Naive B cell (primary cell): Measurements from ENCODE around the gene IMMT. TPM values are rescaled to one million over a fixed set of nuclear protein-coding genes. Genes with fewer than 3 reads are reported as not detected.

ENCODE experiments used
- ATAC-seq, 2 donors: fragments of 150-1000 bp; cut with Tn5 transposase; 2 replicates each; pipeline ENCODE4 v1.10.0; 2021; ENCODE audit warnings: low read depth in 2 of 2, mild to moderate bottlenecking in 2 of 2, moderate library complexity in 2 of 2
- DNase-seq: peaks from one replicate; pipeline ENCODE4 v3.0.0; 2022
- H3K27ac Mint-ChIP-seq, 6 donors: one replicate each; pipeline ENCODE4 v1.8.0; 2020 to 2022; ENCODE audit warnings: mild to moderate bottlenecking in 6 of 6, mixed read lengths in 6 of 6, moderate library complexity in 5 of 6, inconsistent platforms in 2 of 6
- H3K27me3 Mint-ChIP-seq, 3 donors: one replicate each; pipeline ENCODE4 v1.8.0; 2021 to 2022; ENCODE audit warnings: mixed read lengths in 3 of 3, mild to moderate bottlenecking in 1 of 3
- H3K36me3 Mint-ChIP-seq, 2 donors: one replicate each; pipeline ENCODE4 v1.8.0; 2020 to 2022; ENCODE audit warnings: mixed read lengths in 2 of 2, inconsistent platforms in 1 of 2, mild to moderate bottlenecking in 1 of 2
- H3K4me1 Mint-ChIP-seq, 3 donors: one replicate each; pipeline ENCODE4 v1.8.0; 2020 to 2022; ENCODE audit warnings: mixed read lengths in 3 of 3, inconsistent platforms in 1 of 3, mild to moderate bottlenecking in 1 of 3, moderate library complexity in 1 of 3
- H3K4me3 Mint-ChIP-seq, 8 donors: one replicate each; pipeline ENCODE4 v1.8.0; 2020 to 2022; ENCODE audit warnings: mild to moderate bottlenecking in 8 of 8, mixed read lengths in 8 of 8, moderate library complexity in 8 of 8, inconsistent platforms in 2 of 8
- H3K9me3 Mint-ChIP-seq, 7 donors: one replicate each; pipeline ENCODE4 v1.8.0; 2020 to 2022; ENCODE audit warnings: mixed read lengths in 7 of 7, mild to moderate bottlenecking in 5 of 7, inconsistent platforms in 2 of 7, moderate library complexity in 1 of 7
- polyA plus RNA-seq, 6 donors: library from polyadenylated mRNA; unstranded; fragments of 300-500 nt; fragmentation: Illumina TruSeq; gene quantifications; one replicate each; pipeline ENCODE4 v1.2.3, GENCODE V29; 2021; ENCODE audit warnings: low read depth in 6 of 6

The IMMT gene
- polyA plus RNA-seq, 6 donors from 2014 or later, result 30.3 to 53.9 (median 39.9) TPM

GRCh38 chr2:86142436-86143257, 52.6 kb downstream of the IMMT start:
- Mint-ChIP-seq H3K4me1 (no peaks in the 10 kb centered on the region), H3K36me3 (peaks cover 8 to 34% of the 10 kb centered on the region in 2 donors), H3K27ac (peak overlapping the region in 2 of 6 donors; percentile 30 to 32), H3K9me3 (no peaks in the 10 kb centered on the region), H3K4me3 (no peak overlapping the region), H3K27me3 (no peaks in the 10 kb centered on the region)
- no peak for DNase-seq
- no peak for ATAC-seq

- H3K36me3 Mint-ChIP-seq, result peaks cover 21 to 41% of the 10 kb centered on the region in 2 donors
- no peaks in the 10 kb centered on the region for H3K4me1 Mint-ChIP-seq
- H3K27me3 Mint-ChIP-seq, result no peaks in the 10 kb centered on the region
- H3K9me3 Mint-ChIP-seq, result no peaks in the 10 kb centered on the region
- no peak overlapping the region for H3K4me3 Mint-ChIP-seq
- no peak for DNase-seq
- H3K27ac Mint-ChIP-seq, result peak overlapping the region in 1 of 6 donors; percentile 69
- no peak for ATAC-seq
Measured at GRCh38 chr2:86140969-86141392, 54.3 kb downstream of the IMMT start.

GRCh38 chr2:86139981-86140380, 55.3 kb downstream of the IMMT start:
- no peaks in the 10 kb centered on the region for H3K4me1 Mint-ChIP-seq

GRCh38 chr2:86138736-86139625, 56.3 kb downstream of the IMMT start:
- peak overlapping the region in 1 of 8 donors; percentile 20 for H3K4me3 Mint-ChIP-seq
- ATAC-seq (no peak), DNase-seq (no peak)
- peaks cover 31 to 36% of the 10 kb centered on the region in 2 donors for H3K36me3 Mint-ChIP-seq
- peak overlapping the region in 4 of 6 donors; percentile 9 to 74 (median 30) for H3K27ac Mint-ChIP-seq
- no peaks in the 10 kb centered on the region for H3K27me3 Mint-ChIP-seq
- no peaks in the 10 kb centered on the region for H3K4me1 Mint-ChIP-seq
- no peaks in the 10 kb centered on the region for H3K9me3 Mint-ChIP-seq

More at GRCh38 chr2:86139981-86140380, 55.3 kb downstream of the IMMT start:
- H3K36me3 Mint-ChIP-seq, result peaks cover 31 to 41% of the 10 kb centered on the region in 2 donors
- H3K27me3 Mint-ChIP-seq, result no peaks in the 10 kb centered on the region
- H3K9me3 Mint-ChIP-seq, result no peaks in the 10 kb centered on the region
- H3K4me3 Mint-ChIP-seq, result no peak overlapping the region
- DNase-seq, result no peak
- no peak overlapping the region for H3K27ac Mint-ChIP-seq
- ATAC-seq, result no peak

GRCh38 chr2:86136141-86136540, 59.1 kb downstream of the IMMT start:
- Mint-ChIP-seq H3K27ac (peak overlapping the region in 2 of 6 donors; percentile 24 to 39), H3K9me3 (no peaks in the 10 kb centered on the region), H3K36me3 (peaks cover 31 to 57% of the 10 kb centered on the region in 2 donors), H3K4me1 (no peaks in the 10 kb centered on the region), H3K4me3 (no peak overlapping the region), H3K27me3 (no peaks in the 10 kb centered on the region)
- DNase-seq, result no peak
- ATAC-seq, result no peak

- ATAC-seq, result no peak
- Mint-ChIP-seq H3K27me3 (no peaks in the 10 kb centered on the region), H3K27ac (peak overlapping the region in 2 of 6 donors; percentile 11 to 39), H3K9me3 (no peaks in the 10 kb centered on the region), H3K4me3 (no peak overlapping the region), H3K4me1 (no peaks in the 10 kb centered on the region), H3K36me3 (peaks cover 31 to 57% of the 10 kb centered on the region in 2 donors)
- no peak for DNase-seq
Measured at GRCh38 chr2:86135653-86136052, 59.6 kb downstream of the IMMT start.

- no peak for DNase-seq
- peaks cover 0 to 3% (median 0%) of the 10 kb centered on the region in 3 donors for H3K4me1 Mint-ChIP-seq
Measured at GRCh38 chr2:86134709-86135108, 60.6 kb downstream of the IMMT start.

GRCh38 chr2:86124683-86125082, 70.6 kb downstream of the IMMT start:
- Mint-ChIP-seq H3K4me3 (no peak overlapping the region), H3K27me3 (no peaks in the 10 kb centered on the region), H3K4me1 (peaks cover 0 to 6% (median 5%) of the 10 kb centered on the region in 3 donors), H3K27ac (no peak overlapping the region), H3K36me3 (peaks cover 7 to 29% of the 10 kb centered on the region in 2 donors), H3K9me3 (no peaks in the 10 kb centered on the region)
- DNase-seq, result no peak
- ATAC-seq, result no peak

More at GRCh38 chr2:86134709-86135108, 60.6 kb downstream of the IMMT start:
- no peaks in the 10 kb centered on the region for H3K27me3 Mint-ChIP-seq
- ATAC-seq, result no peak
- no peaks in the 10 kb centered on the region for H3K9me3 Mint-ChIP-seq
- H3K4me3 Mint-ChIP-seq, result no peak overlapping the region
- H3K27ac Mint-ChIP-seq, result peak overlapping the region in 1 of 6 donors; percentile 11
- H3K36me3 Mint-ChIP-seq, result peaks cover 31 to 57% of the 10 kb centered on the region in 2 donors

- H3K36me3 Mint-ChIP-seq, result peaks cover 7 to 34% of the 10 kb centered on the region in 2 donors
- no peak overlapping the region for H3K4me3 Mint-ChIP-seq
Measured at GRCh38 chr2:86123328-86123925, 71.8 kb downstream of the IMMT start.

GRCh38 chr2:86118130-86118529, 77.1 kb downstream of the IMMT start:
- Mint-ChIP-seq H3K4me3 (no peak overlapping the region), H3K9me3 (no peaks in the 10 kb centered on the region), H3K36me3 (peaks cover under 1 to 28% of the 10 kb centered on the region in 2 donors), H3K4me1 (no peaks in the 10 kb centered on the region), H3K27ac (no peak overlapping the region), H3K27me3 (no peaks in the 10 kb centered on the region)
- DNase-seq, result no peak
- no peak for ATAC-seq

More at GRCh38 chr2:86123328-86123925, 71.8 kb downstream of the IMMT start:
- ATAC-seq, result no peak
- Mint-ChIP-seq H3K4me1 (no peaks in the 10 kb centered on the region), H3K27ac (no peak overlapping the region), H3K27me3 (no peaks in the 10 kb centered on the region), H3K9me3 (no peaks in the 10 kb centered on the region)
- DNase-seq, result no peak

- DNase-seq (no peak), ATAC-seq (no peak)
- peaks cover 50 to 63% (median 56%) of the 10 kb centered on the region in 3 donors for H3K4me1 Mint-ChIP-seq
- H3K4me3 Mint-ChIP-seq, result peak overlapping the region; percentile 39 to 98 (median 92)
- H3K27ac Mint-ChIP-seq, result peak overlapping the region in 4 of 6 donors; percentile 67 to 98 (median 98)
- H3K27me3 Mint-ChIP-seq, result no peaks in the 10 kb centered on the region
- H3K9me3 Mint-ChIP-seq, result no peaks in the 10 kb centered on the region
- peaks cover 11 to 19% of the 10 kb centered on the region in 2 donors for H3K36me3 Mint-ChIP-seq
Measured at GRCh38 chr2:86107031-86107430, 88.2 kb downstream of the IMMT start.

- Mint-ChIP-seq H3K36me3 (peaks cover 11 to 26% of the 10 kb centered on the region in 2 donors), H3K27ac (peak within 1 kb of the TSS; percentile 97 to 100 (median 98)), H3K9me3 (no peaks in the 10 kb centered on the region), H3K4me1 (peaks cover 54 to 63% (median 56%) of the 10 kb centered on the region in 3 donors), H3K4me3 (peak within 1 kb of the TSS; percentile 89 to 98 (median 93)), H3K27me3 (no peaks in the 10 kb centered on the region)
- DNase-seq (peak; percentile 92), ATAC-seq (peak; percentile 91 to 92)
Measured at GRCh38 chr2:86105969-86106945, 89.0 kb downstream of the IMMT start, which contains the start of gene PTCD3. PTCD3 (plus strand) TSS chr2:86106235; CDS start chr2:86106248, 13 bp downstream.
